Thymus (tissue), 11 donors: ENCODE data around the gene MARVELD2. TPM values are rescaled to one million over a fixed set of nuclear protein-coding genes. Genes with fewer than 3 reads are reported as not detected.

Source experiments
- DNase-seq, 9 donors: peaks; one replicate each; pipeline ENCODE4 v3.0.0-alpha.2; 2013; ENCODE audit warnings: low spot score in 9 of 9, low read depth in 6 of 9, missing footprints in 1 of 9
- H3K27ac ChIP-seq, 2 donors: one replicate each; pipeline ENCODE4 v1.5.1; 2013; ENCODE audit warnings: control low read depth in 1 of 2, low read depth in 1 of 2, low read length in 1 of 2, mild to moderate bottlenecking in 1 of 2, moderate library complexity in 1 of 2
- H3K27me3 ChIP-seq, 2 donors: one replicate each; pipeline ENCODE4 v1.5.1; 2013; ENCODE audit warnings: low read length in 1 of 2; ENCODE audit not compliant: control insufficient read depth in 2 of 2, insufficient read depth in 1 of 2
- H3K36me3 ChIP-seq, 2 donors: one replicate each; pipeline ENCODE4 v1.5.1; 2013; ENCODE audit warnings: low read length in 1 of 2, mild to moderate bottlenecking in 1 of 2, moderate library complexity in 1 of 2; ENCODE audit not compliant: control insufficient read depth in 2 of 2, insufficient read depth in 2 of 2
- H3K4me1 ChIP-seq, 2 donors: one replicate each; pipeline ENCODE4 v1.5.1; 2013; ENCODE audit warnings: low read length in 2 of 2; ENCODE audit not compliant: control insufficient read depth in 2 of 2, insufficient read depth in 2 of 2
- H3K4me3 ChIP-seq, 2 donors: one replicate each; pipeline ENCODE4 v1.5.1; 2013; ENCODE audit warnings: low read length in 2 of 2, control low read depth in 1 of 2, mild to moderate bottlenecking in 1 of 2
- H3K9me3 ChIP-seq, 2 donors: one replicate each; pipeline ENCODE4 v1.5.1; 2013; ENCODE audit warnings: low read length in 1 of 2, mild to moderate bottlenecking in 1 of 2; ENCODE audit not compliant: control insufficient read depth in 2 of 2, insufficient read depth in 1 of 2
- WGBS: extraction: QIAGEN DNeasy Blood & Tissue Kit; methylation state at CpG from one replicate; pipeline ENCODE4 v1.1.7; 2013; 5-methylcytosine and 5-hydroxymethylcytosine counted together
- polyA plus RNA-seq: library from polyadenylated mRNA; stranded (reverse); fragments of 200-250 nt; gene quantifications from one replicate; pipeline ENCODE4 v1.2.3, GENCODE V29; 2013
- total RNA-seq: library from RNA; stranded (reverse); fragments of 120-200 nt; gene quantifications from one replicate; pipeline ENCODE4 v1.2.4, GENCODE V29; 2013
- donor health status: healthy.

Gene MARVELD2
- total and polyA plus RNA-seq, 2 donors, result 2.8 to 3.5 TPM

- WGBS, result 89% methylated on average over 1 of the region's 1 CpG
- peaks cover 2 to 7% of the 10 kb centered on the region in 2 donors for H3K27me3 ChIP-seq
Observed at GRCh38 chr5:69485471-69485870, 70.6 kb downstream of the MARVELD2 start.

GRCh38 chr5:69489246-69489645, 74.3 kb downstream of the MARVELD2 start:
- no peak for DNase-seq
- H3K4me1 ChIP-seq, result peaks cover 0 to 10% of the 10 kb centered on the region in 2 donors
- 94% methylated on average over 4 of the region's 4 CpGs for WGBS
- no peaks in the 10 kb centered on the region for H3K9me3 ChIP-seq
- H3K36me3 ChIP-seq, result no peaks in the 10 kb centered on the region
- no peak overlapping the region for H3K27ac ChIP-seq
- no peak overlapping the region for H3K4me3 ChIP-seq
- peaks cover 36 to 39% of the 10 kb centered on the region in 2 donors for H3K27me3 ChIP-seq

More at GRCh38 chr5:69485471-69485870, 70.6 kb downstream of the MARVELD2 start:
- H3K4me1 ChIP-seq, result no peaks in the 10 kb centered on the region
- no peak overlapping the region for H3K4me3 ChIP-seq
- H3K9me3 ChIP-seq, result no peaks in the 10 kb centered on the region
- no peak for DNase-seq
- H3K27ac ChIP-seq, result no peak overlapping the region
- no peaks in the 10 kb centered on the region for H3K36me3 ChIP-seq

GRCh38 chr5:69491027-69491426, 76.1 kb downstream of the MARVELD2 start:
- H3K9me3 ChIP-seq, result no peaks in the 10 kb centered on the region
- no peak overlapping the region for H3K4me3 ChIP-seq
- WGBS, result 88% methylated on average over 2 of the region's 2 CpGs
- peaks cover 46 to 54% of the 10 kb centered on the region in 2 donors for H3K27me3 ChIP-seq
- no peaks in the 10 kb centered on the region for H3K36me3 ChIP-seq
- no peak overlapping the region for H3K27ac ChIP-seq
- no peak for DNase-seq
- peaks cover 0 to 10% of the 10 kb centered on the region in 2 donors for H3K4me1 ChIP-seq

GRCh38 chr5:69491838-69492390, 77.0 kb downstream of the MARVELD2 start:
- Histone ChIP-seq H3K27me3 (peaks cover 46 to 59% of the 10 kb centered on the region in 2 donors), H3K36me3 (no peaks in the 10 kb centered on the region), H3K27ac (no peak overlapping the region), H3K9me3 (no peaks in the 10 kb centered on the region), H3K4me1 (peaks cover 0 to 10% of the 10 kb centered on the region in 2 donors), H3K4me3 (peak overlapping the region; percentile 41 to 46)
- 27% methylated on average over 17 of the region's 17 CpGs for WGBS
- DNase-seq, result no peak

GRCh38 chr5:69492391-69492922, 77.5 kb downstream of the MARVELD2 start, which contains the start of gene OCLN:
OCLN (plus strand) TSS chr5:69492790; CDS start chr5:69504245, 11,455 bp downstream.
- H3K27me3 ChIP-seq, result peaks cover 46 to 59% of the 10 kb centered on the region in 2 donors
- no peaks in the 10 kb centered on the region for H3K36me3 ChIP-seq
- H3K4me3 ChIP-seq, result peak within 1 kb of the TSS; percentile 41 to 46
- H3K9me3 ChIP-seq, result no peaks in the 10 kb centered on the region
- H3K27ac ChIP-seq, result no peak within 1 kb of the TSS
- 1% methylated on average over 56 of the region's 56 CpGs for WGBS
- peak in 3 of 9 donors; percentile 11 to 24 (median 13) for DNase-seq
- H3K4me1 ChIP-seq, result peaks cover 0 to 10% of the 10 kb centered on the region in 2 donors

GRCh38 chr5:69492923-69493395, 78.0 kb downstream of the MARVELD2 start:
- peak in 1 of 9 donors; percentile 20 for DNase-seq

GRCh38 chr5:69493396-69494133, 78.6 kb downstream of the MARVELD2 start:
- Histone ChIP-seq H3K27me3 (peaks cover 46 to 59% of the 10 kb centered on the region in 2 donors), H3K4me1 (peaks cover 0 to 10% of the 10 kb centered on the region in 2 donors), H3K9me3 (no peaks in the 10 kb centered on the region), H3K27ac (no peak overlapping the region), H3K36me3 (no peaks in the 10 kb centered on the region), H3K4me3 (peak overlapping the region; percentile 41 to 46)
- WGBS, result 2% methylated on average over 62 of the region's 62 CpGs
- peak in 1 of 9 donors; percentile 22 for DNase-seq

More at GRCh38 chr5:69492923-69493395, 78.0 kb downstream of the MARVELD2 start:
- under 1% methylated on average over 42 of the region's 42 CpGs for WGBS
- peak overlapping the region; percentile 41 to 46 for H3K4me3 ChIP-seq
- H3K27me3 ChIP-seq, result peaks cover 46 to 59% of the 10 kb centered on the region in 2 donors
- H3K9me3 ChIP-seq, result no peaks in the 10 kb centered on the region
- peaks cover 0 to 10% of the 10 kb centered on the region in 2 donors for H3K4me1 ChIP-seq
- no peaks in the 10 kb centered on the region for H3K36me3 ChIP-seq
- H3K27ac ChIP-seq, result no peak overlapping the region
